Thyroid gland (tissue), 4 donors: ENCODE data around the gene RUVBL1.

ENCODE experiments used
- CTCF ChIP-seq, 6 experiments: fragments of 200-600 bp in 3 of 6; fragments of 450-650 bp in 3 of 6; sonication (generic) in 3 of 6; IDR thresholded peaks; one replicate each; pipeline ENCODE4 v1.5.1; 2016 to 2019; ENCODE audit warnings: antibody characterized with exemption in 6 of 6, mild to moderate bottlenecking in 2 of 6, inconsistent platforms in 1 of 6, moderate library complexity in 1 of 6
- POLR2A ChIP-seq, 2 donors: fragments of 450-650 bp; IDR thresholded peaks; one replicate each; pipeline ENCODE4 v1.6.1; 2017; ENCODE audit warnings: antibody characterized with exemption in 2 of 2, mild to moderate bottlenecking in 2 of 2, moderate library complexity in 1 of 2

DNA sequence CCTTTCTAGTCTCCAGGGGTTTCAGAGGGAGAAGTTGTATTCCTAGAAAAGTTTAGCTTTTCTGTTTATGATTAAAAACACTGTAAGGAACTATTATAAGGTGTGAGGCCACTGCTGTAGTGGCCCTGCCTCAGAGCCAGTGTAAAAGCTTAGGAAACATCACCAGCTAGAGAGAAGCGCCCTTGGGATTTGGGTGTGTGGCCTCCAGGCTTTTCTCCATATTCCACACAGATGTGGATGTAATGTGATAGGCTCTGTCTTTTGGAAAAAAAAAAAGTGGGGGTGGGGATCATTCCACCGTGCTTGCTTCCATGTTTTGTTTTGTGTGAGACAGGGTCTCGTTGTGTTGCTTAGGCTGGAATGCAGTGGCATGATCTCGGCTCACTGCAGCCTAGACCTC, 57.5 kb downstream of the RUVBL1 start:
- TF ChIP-seq CTCF (IDR thresholded peaks at IDR 0.05) (no peak), POLR2A (IDR thresholded peaks at IDR 0.05) (no peak)
